ENCODE results near the gene PNPLA7. TPM values are rescaled to one million over a fixed set of nuclear protein-coding genes. Genes with fewer than 3 reads are reported as not detected.

The PNPLA7 gene
- total and polyA plus RNA-seq, 7 experiments from 2014 or later = 2.7 to 28.9 (median 9.0) TPM

- peaks cover 0 to 7% (median 3%) of the 10 kb centered on the region in 7 donors for H3K4me1 Mint-ChIP-seq
- POLR2A ChIA-PET = no interaction called here
- Histone ChIP-seq H3K27me3 (ENCODE audit: control insufficient read depth in 2 of 2, insufficient read depth in 2 of 2, low read length in 2 of 2) (no peaks in the 10 kb centered on the region), H3K36me3 (ENCODE audit: control insufficient read depth in 2 of 3, insufficient read depth in 3 of 3, low read length in 3 of 3) (no peaks in the 10 kb centered on the region), H3K9me3 (ENCODE audit: control insufficient read depth in 2 of 3, low read length in 3 of 3) (no peaks in the 10 kb centered on the region), H3K4me3 (ENCODE audit: low read length) (no peak overlapping the region), H3K4me1 (ENCODE audit: control insufficient read depth in 2 of 2, insufficient read depth in 2 of 2, low read length in 2 of 2) (no peaks in the 10 kb centered on the region), H3K27ac (ENCODE audit: low read depth, low read length) (no peak overlapping the region)
- H3K27ac Mint-ChIP-seq = no peak overlapping the region
- peaks cover 0 to 3% (median 0%) of the 10 kb centered on the region in 5 donors for H3K36me3 Mint-ChIP-seq
- ATAC-seq = no peak
- intact Hi-C loops (cut with micrococcal nuclease) = no loop called here
- DNase-seq = no peak
- peaks cover 0 to 9% (median 0%) of the 10 kb centered on the region in 11 donors for H3K9me3 Mint-ChIP-seq
- H3K27me3 Mint-ChIP-seq = no peaks in the 10 kb centered on the region
- CTCF ChIA-PET = no interaction called here
- H3K4me3 Mint-ChIP-seq = no peak overlapping the region
Measured at GRCh38 chr9:137506274-137506673, 43.9 kb downstream of the PNPLA7 start.

GRCh38 chr9:137505421-137506140 is 44.6 kb downstream of the PNPLA7 start:
- Mint-ChIP-seq H3K36me3 (peaks cover 0 to 3% (median 0%) of the 10 kb centered on the region in 5 donors), H3K27me3 (no peaks in the 10 kb centered on the region), H3K9me3 (peaks cover 0 to 9% (median 0%) of the 10 kb centered on the region in 11 donors), H3K27ac (no peak overlapping the region), H3K4me1 (peaks cover 0 to 7% (median 3%) of the 10 kb centered on the region in 7 donors), H3K4me3 (no peak overlapping the region)
- intact Hi-C loops (cut with micrococcal nuclease) = no loop called here
- DNase-seq = no peak
- Histone ChIP-seq H3K4me3 (ENCODE audit: low read length) (no peak overlapping the region), H3K9me3 (ENCODE audit: control insufficient read depth in 2 of 3, low read length in 3 of 3) (no peaks in the 10 kb centered on the region), H3K27me3 (ENCODE audit: control insufficient read depth in 2 of 2, insufficient read depth in 2 of 2, low read length in 2 of 2) (no peaks in the 10 kb centered on the region), H3K27ac (ENCODE audit: low read depth, low read length) (no peak overlapping the region), H3K4me1 (ENCODE audit: control insufficient read depth in 2 of 2, insufficient read depth in 2 of 2, low read length in 2 of 2) (no peaks in the 10 kb centered on the region), H3K36me3 (ENCODE audit: control insufficient read depth in 2 of 3, insufficient read depth in 3 of 3, low read length in 3 of 3) (no peaks in the 10 kb centered on the region)
- ATAC-seq = no peak
- POLR2A ChIA-PET = interaction anchor here (1.1 to 1.5 kb wide), 2 partner anchors 19 to 36 kb away, joined by 3 read pairs; no protein-coding TSS in a partner anchor
- CTCF ChIA-PET = no interaction called here

- no peak for DNase-seq
- no peaks in the 10 kb centered on the region for H3K4me1 ChIP-seq (ENCODE audit: control insufficient read depth in 2 of 2, insufficient read depth in 2 of 2, low read length in 2 of 2)
- ATAC-seq = no peak
- Mint-ChIP-seq H3K27ac (no peak overlapping the region), H3K27me3 (no peaks in the 10 kb centered on the region), H3K9me3 (peaks cover 0 to 9% (median 0%) of the 10 kb centered on the region in 11 donors), H3K4me1 (peaks cover 0 to 7% (median 1%) of the 10 kb centered on the region in 7 donors), H3K4me3 (no peak overlapping the region), H3K36me3 (peaks cover 0 to 3% (median 0%) of the 10 kb centered on the region in 5 donors)
- no peaks in the 10 kb centered on the region for H3K9me3 ChIP-seq (ENCODE audit: control insufficient read depth in 2 of 3, low read length in 3 of 3)
- ChIA-PET POLR2A (interaction anchor here (1.5 kb wide), 1 partner anchor 20 kb away, joined by 3 read pairs; no protein-coding TSS in a partner anchor), CTCF (no interaction called here)
- H3K36me3 ChIP-seq (ENCODE audit: control insufficient read depth in 2 of 3, insufficient read depth in 3 of 3, low read length in 3 of 3) = no peaks in the 10 kb centered on the region
- no peak overlapping the region for H3K27ac ChIP-seq (ENCODE audit: low read depth, low read length)
- H3K4me3 ChIP-seq (ENCODE audit: low read length) = no peak overlapping the region
- H3K27me3 ChIP-seq (ENCODE audit: control insufficient read depth in 2 of 2, insufficient read depth in 2 of 2, low read length in 2 of 2) = no peaks in the 10 kb centered on the region
- intact Hi-C loops (cut with micrococcal nuclease) = no loop called here
Measured at GRCh38 chr9:137504432-137504777, 45.8 kb downstream of the PNPLA7 start.

- peaks cover 0 to 8% (median 0%) of the 10 kb centered on the region in 11 donors for H3K9me3 Mint-ChIP-seq
- Histone ChIP-seq H3K27me3 (ENCODE audit: control insufficient read depth in 2 of 2, insufficient read depth in 2 of 2, low read length in 2 of 2) (no peaks in the 10 kb centered on the region), H3K4me1 (ENCODE audit: control insufficient read depth in 2 of 2, insufficient read depth in 2 of 2, low read length in 2 of 2) (no peaks in the 10 kb centered on the region), H3K36me3 (ENCODE audit: control insufficient read depth in 2 of 3, insufficient read depth in 3 of 3, low read length in 3 of 3) (no peaks in the 10 kb centered on the region), H3K9me3 (ENCODE audit: control insufficient read depth in 2 of 3, low read length in 3 of 3) (no peaks in the 10 kb centered on the region), H3K27ac (ENCODE audit: low read depth, low read length) (no peak overlapping the region), H3K4me3 (ENCODE audit: low read length) (no peak overlapping the region)
- intact Hi-C loops (cut with micrococcal nuclease) = no loop called here
- ChIA-PET CTCF (no interaction called here), POLR2A (no interaction called here)
- H3K4me1 Mint-ChIP-seq = peaks cover 0 to 7% (median 0%) of the 10 kb centered on the region in 7 donors
- peak overlapping the region in 8 of 9 donors; percentile 36 to 93 (median 68) for H3K27ac Mint-ChIP-seq
- H3K4me3 Mint-ChIP-seq = peak overlapping the region in 3 of 10 donors; percentile 25 to 53 (median 30)
- H3K36me3 Mint-ChIP-seq = peaks cover 0 to 4% (median 0%) of the 10 kb centered on the region in 5 donors
- H3K27me3 Mint-ChIP-seq = no peaks in the 10 kb centered on the region
- peak in 1 of 9 donors; percentile 27 for DNase-seq
- no peak for ATAC-seq
Measured at GRCh38 chr9:137502008-137502911, 47.9 kb downstream of the PNPLA7 start.

GRCh38 chr9:137501457-137501856 is 48.7 kb downstream of the PNPLA7 start:
- H3K4me1 ChIP-seq (ENCODE audit: control insufficient read depth in 2 of 2, insufficient read depth in 2 of 2, low read length in 2 of 2) = no peaks in the 10 kb centered on the region
- no peak overlapping the region for H3K27ac ChIP-seq (ENCODE audit: low read depth, low read length)
- ChIA-PET CTCF (no interaction called here), POLR2A (no interaction called here)
- peaks cover 0 to 7% (median 0%) of the 10 kb centered on the region in 7 donors for H3K4me1 Mint-ChIP-seq
- H3K9me3 ChIP-seq (ENCODE audit: control insufficient read depth in 2 of 3, low read length in 3 of 3) = no peaks in the 10 kb centered on the region
- H3K4me3 ChIP-seq (ENCODE audit: low read length) = no peak overlapping the region
- ATAC-seq = no peak
- H3K27me3 ChIP-seq (ENCODE audit: control insufficient read depth in 2 of 2, insufficient read depth in 2 of 2, low read length in 2 of 2) = no peaks in the 10 kb centered on the region
- intact Hi-C loops (cut with micrococcal nuclease) = no loop called here
- H3K36me3 ChIP-seq (ENCODE audit: control insufficient read depth in 2 of 3, insufficient read depth in 3 of 3, low read length in 3 of 3) = no peaks in the 10 kb centered on the region
- peak overlapping the region in 8 of 9 donors; percentile 26 to 93 (median 62) for H3K27ac Mint-ChIP-seq
- no peak for DNase-seq
- no peak overlapping the region for H3K4me3 Mint-ChIP-seq
- H3K27me3 Mint-ChIP-seq = no peaks in the 10 kb centered on the region
- peaks cover 0 to 8% (median 0%) of the 10 kb centered on the region in 11 donors for H3K9me3 Mint-ChIP-seq
- H3K36me3 Mint-ChIP-seq = peaks cover 0 to 4% (median 0%) of the 10 kb centered on the region in 5 donors

- intact Hi-C loops (cut with micrococcal nuclease) = no loop called here
- ATAC-seq = no peak
- Histone ChIP-seq H3K36me3 (ENCODE audit: control insufficient read depth in 2 of 3, insufficient read depth in 3 of 3, low read length in 3 of 3) (no peaks in the 10 kb centered on the region), H3K27ac (ENCODE audit: low read depth, low read length) (no peak overlapping the region), H3K4me3 (ENCODE audit: low read length) (no peak overlapping the region), H3K27me3 (ENCODE audit: control insufficient read depth in 2 of 2, insufficient read depth in 2 of 2, low read length in 2 of 2) (no peaks in the 10 kb centered on the region), H3K9me3 (ENCODE audit: control insufficient read depth in 2 of 3, low read length in 3 of 3) (no peaks in the 10 kb centered on the region), H3K4me1 (ENCODE audit: control insufficient read depth in 2 of 2, insufficient read depth in 2 of 2, low read length in 2 of 2) (no peaks in the 10 kb centered on the region)
- Mint-ChIP-seq H3K27ac (no peak overlapping the region), H3K9me3 (peaks cover 0 to 8% (median 0%) of the 10 kb centered on the region in 11 donors), H3K27me3 (no peaks in the 10 kb centered on the region), H3K4me1 (peaks cover 0 to 7% (median 0%) of the 10 kb centered on the region in 7 donors), H3K4me3 (no peak overlapping the region), H3K36me3 (peaks cover 0 to 4% (median 0%) of the 10 kb centered on the region in 5 donors)
- POLR2A ChIA-PET = no interaction called here
- DNase-seq = no peak
- CTCF ChIA-PET = no interaction called here
Measured at GRCh38 chr9:137500666-137501397, 49.4 kb downstream of the PNPLA7 start.

Measured in naive thymus-derived CD4-positive, alpha-beta T cell (primary cell).